H1 (cell line): ENCODE measurements around the gene HINT3. TPM values are rescaled to one million over a fixed set of nuclear protein-coding genes. Genes with fewer than 3 reads are reported as not detected.

Experiments used
- CTCF ChIA-PET: fragments of 300-600 bp; sonication (Branson Sonifier 250); formaldehyde crosslinking; loops from one replicate; lab custom pipeline; 2021; ENCODE audit not compliant: partially characterized antibody; lab: Charles Lee
- POLR2A ChIA-PET: fragments of 300-600 bp; sonication (Branson Sonifier 250); formaldehyde crosslinking; loops from one replicate; lab custom pipeline; 2021; ENCODE audit warnings: inconsistent platforms; ENCODE audit not compliant: partially characterized antibody; lab: Charles Lee
- DNase-seq, 2 experiments: peaks; one replicate each; pipeline versions ENCODE4 v3.0.0 to v3.0.0-alpha.2; 2010 to 2022; ENCODE audit warnings: low spot score in 2 of 2, low read depth in 1 of 2, mixed read lengths in 1 of 2
- FAIRE-seq: peaks from 2 replicates; lab custom pipeline; 2011; peaks lifted over from hg19 to GRCh38; lab: Jason Lieb, UNC
- H2AFZ ChIP-seq: 2 replicates; pipeline ENCODE4 v1.8.1; 2012; ENCODE audit warnings: low read length, inconsistent platforms
- H2AK5ac ChIP-seq: 2 replicates; pipeline ENCODE4 v1.6.1; 2013; ENCODE audit warnings: low read depth, low read length
- H2BK120ac ChIP-seq: replicated peaks from 2 replicates; pipeline ENCODE3; 2013; ENCODE audit warnings: low read depth, low read length, inconsistent platforms
- H2BK12ac ChIP-seq: 2 replicates; pipeline ENCODE4 v1.6.1; 2013; ENCODE audit warnings: low read depth, low read length
- H2BK15ac ChIP-seq: 2 replicates; pipeline ENCODE4 v1.6.1; 2013; ENCODE audit warnings: low read length
- H2BK20ac ChIP-seq: 2 replicates; pipeline ENCODE4 v1.6.1; 2013; ENCODE audit warnings: low read length
- H2BK5ac ChIP-seq: 2 replicates; pipeline ENCODE4 v1.6.1; 2013; ENCODE audit warnings: low read depth, low read length
- H3K14ac ChIP-seq: 2 replicates; pipeline ENCODE4 v1.6.1; 2013; ENCODE audit warnings: inconsistent platforms; ENCODE audit not compliant: insufficient read length
- H3K18ac ChIP-seq: 2 replicates; pipeline ENCODE4 v1.6.1; 2013; ENCODE audit warnings: low read length; ENCODE audit errors: extremely low read depth
- H3K23ac ChIP-seq: 2 replicates; pipeline ENCODE4 v1.6.1; 2013; ENCODE audit warnings: inconsistent platforms; ENCODE audit not compliant: insufficient read length
- H3K23me2 ChIP-seq: 2 replicates; pipeline ENCODE4 v1.6.1; 2013; ENCODE audit warnings: low read depth, low read length
- H3K27ac ChIP-seq: 2 replicates; pipeline ENCODE4 v1.6.1; 2011; ENCODE audit warnings: low read depth, low read length, inconsistent platforms
- H3K27me3 ChIP-seq, 4 experiments: replicated peaks in 1 of 4; 1 replicate in 1 of 4; 2 replicates in 3 of 4; pipeline versions ENCODE4 v1.6.1 to v1.8.1; 2011 to 2013; ENCODE audit warnings: low read length in 3 of 4, mild to moderate bottlenecking in 3 of 4, inconsistent platforms in 2 of 4, mixed read lengths in 2 of 4, moderate library complexity in 1 of 4; ENCODE audit not compliant: control insufficient read depth in 3 of 4, insufficient read depth in 3 of 4; ENCODE audit errors: extremely low read depth in 1 of 4
- H3K36me3 ChIP-seq, 4 experiments: 2 replicates each; pipeline versions ENCODE4 v1.6.1 to v1.8.1; 2011 to 2013; ENCODE audit warnings: mild to moderate bottlenecking in 4 of 4, low read length in 3 of 4, moderate library complexity in 2 of 4, control low read depth in 1 of 4, inconsistent platforms in 1 of 4; ENCODE audit not compliant: insufficient read depth in 4 of 4, control insufficient read depth in 2 of 4
- H3K4ac ChIP-seq: replicated peaks from 2 replicates; pipeline ENCODE3; 2013; ENCODE audit warnings: low read length, low read depth, mixed read lengths, inconsistent platforms; ENCODE audit not compliant: insufficient read length
- H3K4me1 ChIP-seq, 4 experiments: replicated peaks in 1 of 4; 1 replicate in 1 of 4; 2 replicates in 3 of 4; pipeline versions ENCODE4 v1.6.1 to v1.8.1; 2011 to 2013; ENCODE audit warnings: low read length in 3 of 4, inconsistent platforms in 2 of 4, mixed read lengths in 1 of 4; ENCODE audit not compliant: insufficient read depth in 4 of 4, control insufficient read depth in 3 of 4
- H3K4me2 ChIP-seq, 2 experiments: 2 replicates each; pipeline versions ENCODE4 v1.6.1 to v1.8.1; 2011 to 2013; ENCODE audit warnings: low read depth in 2 of 2, low read length in 2 of 2, control low read depth in 1 of 2, inconsistent platforms in 1 of 2, mild to moderate bottlenecking in 1 of 2; ENCODE audit not compliant: insufficient read depth in 1 of 2
- H3K4me3 ChIP-seq, 4 experiments: fragments of 200-600, 300-600 bp in 1 of 4; sonication (generic), shearing (Covaris generic), sonication (Bioruptor Twin) in 1 of 4; 2 replicates each; pipeline versions ENCODE4 v1.5.1 to v1.8.1; 2011 to 2016; ENCODE audit warnings: low read length in 4 of 4, low read depth in 3 of 4, control low read depth in 2 of 4, inconsistent platforms in 2 of 4, mild to moderate bottlenecking in 2 of 4, mixed read lengths in 1 of 4, moderate library complexity in 1 of 4; ENCODE audit not compliant: insufficient read depth in 2 of 4; ENCODE audit errors: extremely low read depth in 1 of 4
- H3K56ac ChIP-seq: replicated peaks from 2 replicates; pipeline ENCODE3; 2013; ENCODE audit warnings: low read depth, mild to moderate bottlenecking, mixed read lengths, low read length, inconsistent platforms; ENCODE audit not compliant: insufficient read length
- H3K79me1 ChIP-seq: 2 replicates; pipeline ENCODE4 v1.6.1; 2013; ENCODE audit warnings: low read depth, low read length, control low read depth
- H3K79me2 ChIP-seq, 2 experiments: 2 replicates each; pipeline versions ENCODE4 v1.6.1 to v1.8.1; 2012 to 2013; ENCODE audit warnings: low read length in 2 of 2, mild to moderate bottlenecking in 2 of 2, inconsistent platforms in 1 of 2; ENCODE audit not compliant: insufficient read depth in 2 of 2, control insufficient read depth in 1 of 2
- H3K9ac ChIP-seq, 4 experiments: replicated peaks in 1 of 4; 1 replicate in 1 of 4; 2 replicates in 3 of 4; pipeline versions ENCODE4 v1.6.1 to v1.8.1; 2011 to 2013; ENCODE audit warnings: low read depth in 3 of 4, low read length in 3 of 4, control low read depth in 2 of 4, mild to moderate bottlenecking in 2 of 4, moderate library complexity in 2 of 4, inconsistent platforms in 1 of 4; ENCODE audit errors: extremely low read depth in 1 of 4
- H3K9me3 ChIP-seq, 2 experiments: 2 replicates each; pipeline versions ENCODE4 v1.6.1 to v1.8.1; 2012 to 2013; ENCODE audit warnings: mild to moderate bottlenecking in 2 of 2, moderate library complexity in 2 of 2, control low read depth in 1 of 2, inconsistent platforms in 1 of 2, low read depth in 1 of 2, low read length in 1 of 2, mixed read lengths in 1 of 2; ENCODE audit not compliant: insufficient read depth in 2 of 2
- H4K20me1 ChIP-seq, 2 experiments: replicated peaks in 1 of 2; 2 replicates each; pipeline versions ENCODE3 to v1.8.1; 2011 to 2013; ENCODE audit warnings: inconsistent platforms in 2 of 2, low read length in 2 of 2, mild to moderate bottlenecking in 1 of 2; ENCODE audit not compliant: insufficient read depth in 2 of 2, control insufficient read depth in 1 of 2
- H4K5ac ChIP-seq: 2 replicates; pipeline ENCODE4 v1.6.1; 2013; ENCODE audit warnings: low read length, low read depth, mixed read lengths, inconsistent platforms; ENCODE audit not compliant: insufficient read length
- H4K8ac ChIP-seq: 2 replicates; pipeline ENCODE4 v1.8.0; 2013; ENCODE audit warnings: mild to moderate bottlenecking, moderate library complexity, low read length, inconsistent platforms; ENCODE audit not compliant: insufficient read depth; ENCODE audit errors: extremely low read depth
- H4K91ac ChIP-seq: replicated peaks from 2 replicates; pipeline ENCODE3; 2013; ENCODE audit warnings: low read length, mixed read lengths, inconsistent platforms; ENCODE audit not compliant: insufficient read length
- KDM4A ChIP-seq: IDR thresholded peaks from one replicate; pipeline ENCODE4 v1.7.1; 2012; ENCODE audit warnings: low read depth, mild to moderate bottlenecking, moderate library complexity, low read length, inconsistent platforms; ENCODE audit not compliant: severe bottlenecking
- KDM5A ChIP-seq: fragments of 200-600 bp; IDR thresholded peaks from 2 replicates; pipeline ENCODE4 v1.7.1; 2012; ENCODE audit warnings: mild to moderate bottlenecking, low read length, inconsistent platforms, mixed read lengths
- WGBS, 2 experiments: shearing (Covaris generic) in 1 of 2; methylation state at CpG; one replicate each; pipeline versions ENCODE4 v1.1.6 to v1.1.7; 2013 to 2015; ENCODE audit warnings: low lambda C conversion rate in 2 of 2, mixed read lengths in 2 of 2, inconsistent platforms in 1 of 2, low coverage in 1 of 2, missing lambda C conversion rate in 1 of 2; ENCODE audit not compliant: insufficient replicate concordance in 2 of 2, insufficient coverage in 1 of 2, insufficient read length in 1 of 2; ENCODE audit errors: extremely low coverage in 1 of 2, missing lambda C conversion rate in 1 of 2; 5-methylcytosine and 5-hydroxymethylcytosine counted together
- polyA plus RNA-seq, 7 experiments: library from polyadenylated mRNA; depleted of rRNA in 3 of 7; stranded (reverse) in 5 of 7; unstranded in 2 of 7; fragments of >200 nt in 5 of 7; fragments of 200-250 nt in 2 of 7; gene quantifications; 1 replicate in 5 of 7; 2 replicates in 1 of 7; 4 replicates in 1 of 7; pipeline versions ENCODE4 v1.2.1 to v1.2.3, GENCODE V29; 2011 to 2013; ENCODE audit warnings: missing spikeins in 2 of 7, mixed read lengths in 2 of 7
- total RNA-seq: library from RNA; stranded (reverse); fragmentation: NEBNext Ultra II Directional; extraction: Animal tissue kit (Norgen Biotek cat#: 25700); gene quantifications from 2 replicates; pipeline ENCODE4 v1.2.1, GENCODE V29; 2021

Gene HINT3
- total and polyA plus RNA-seq, 2 of the 8 experiments (the other 6 are each of a cell fraction or from before 2014, with no cell fraction given): 1.2 to 7.8 TPM

DNA sequence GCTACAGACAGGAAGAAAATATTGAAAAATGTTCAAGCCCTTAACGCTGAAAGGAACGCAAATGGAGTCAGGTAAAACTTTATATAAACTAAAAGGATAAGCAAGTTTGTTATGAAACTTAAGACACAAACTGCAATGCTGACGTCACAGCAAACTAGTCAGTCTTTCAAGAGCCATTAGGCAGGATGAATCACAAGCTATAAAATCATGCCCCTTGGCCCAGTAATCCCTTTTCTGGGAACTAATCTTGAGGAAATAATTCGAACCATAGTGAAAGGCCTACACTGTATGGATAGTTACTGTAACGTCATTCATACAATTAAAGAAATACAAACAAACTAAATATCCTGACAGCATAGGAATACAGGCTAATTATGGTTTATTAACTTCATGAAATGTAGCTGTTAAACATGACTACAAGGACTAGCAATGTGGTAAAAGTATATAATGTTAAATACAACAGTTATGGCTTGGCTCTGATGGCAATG lies 42.7 kb upstream of the HINT3 start:
- Histone ChIP-seq H4K5ac (no peak overlapping the region), H2BK12ac (no peak overlapping the region), H3K27ac (no peak overlapping the region), H2BK15ac (no peak overlapping the region), H3K9me3 (no peaks in the 10 kb centered on the region), H3K27me3 (no peaks in the 10 kb centered on the region), H4K91ac (no peak overlapping the region), H3K79me1 (no peaks in the 10 kb centered on the region), H2AFZ (no peak overlapping the region), H3K23me2 (no peaks in the 10 kb centered on the region), H2BK20ac (no peak overlapping the region), H2BK120ac (no peak overlapping the region)
- CTCF ChIA-PET: interaction anchor here (1.2 to 6.4 kb wide), 4 partner anchors 8 to 39 kb away, joined by 3 to 78 read pairs (median 17); no protein-coding TSS in a partner anchor
- TF ChIP-seq KDM5A (no peak), KDM4A (no peak)
- TF ChIP-seq, all 59 proteins: peak for 0
- Histone ChIP-seq H3K79me2 (no peaks in the 10 kb centered on the region), H3K36me3 (no peaks in the 10 kb centered on the region), H3K56ac (no peak overlapping the region), H4K20me1 (no peaks in the 10 kb centered on the region), H3K4me2 (no peak overlapping the region), H3K4me1 (peaks cover 0 to 7% (median 4%) of the 10 kb centered on the region in 4 experiments; a peak in 6 of 7 replicates), H3K4me3 (no peak overlapping the region), H2AK5ac (no peak overlapping the region), H3K9ac (no peak overlapping the region), H4K8ac (no peak overlapping the region), H3K4ac (no peak overlapping the region), H2BK5ac (no peak overlapping the region), H3K23ac (no peak overlapping the region), H3K14ac (no peak overlapping the region), H3K18ac (no peak overlapping the region)
- 76% methylated on average over 5 of the region's 5 CpGs; no CpG with 5 or more reads in 1 of the 2 experiments for WGBS, 2 experiments
- POLR2A ChIA-PET: no interaction called here
- FAIRE-seq (no peak), DNase-seq (no peak)
